Fibroblast of skin of back (primary cell): ENCODE data around the gene TBC1D8.

Source experiments
- DNase-seq: peaks from one replicate; pipeline ENCODE4 v3.0.0-alpha.2; 2013

Gene TBC1D8

DNA sequence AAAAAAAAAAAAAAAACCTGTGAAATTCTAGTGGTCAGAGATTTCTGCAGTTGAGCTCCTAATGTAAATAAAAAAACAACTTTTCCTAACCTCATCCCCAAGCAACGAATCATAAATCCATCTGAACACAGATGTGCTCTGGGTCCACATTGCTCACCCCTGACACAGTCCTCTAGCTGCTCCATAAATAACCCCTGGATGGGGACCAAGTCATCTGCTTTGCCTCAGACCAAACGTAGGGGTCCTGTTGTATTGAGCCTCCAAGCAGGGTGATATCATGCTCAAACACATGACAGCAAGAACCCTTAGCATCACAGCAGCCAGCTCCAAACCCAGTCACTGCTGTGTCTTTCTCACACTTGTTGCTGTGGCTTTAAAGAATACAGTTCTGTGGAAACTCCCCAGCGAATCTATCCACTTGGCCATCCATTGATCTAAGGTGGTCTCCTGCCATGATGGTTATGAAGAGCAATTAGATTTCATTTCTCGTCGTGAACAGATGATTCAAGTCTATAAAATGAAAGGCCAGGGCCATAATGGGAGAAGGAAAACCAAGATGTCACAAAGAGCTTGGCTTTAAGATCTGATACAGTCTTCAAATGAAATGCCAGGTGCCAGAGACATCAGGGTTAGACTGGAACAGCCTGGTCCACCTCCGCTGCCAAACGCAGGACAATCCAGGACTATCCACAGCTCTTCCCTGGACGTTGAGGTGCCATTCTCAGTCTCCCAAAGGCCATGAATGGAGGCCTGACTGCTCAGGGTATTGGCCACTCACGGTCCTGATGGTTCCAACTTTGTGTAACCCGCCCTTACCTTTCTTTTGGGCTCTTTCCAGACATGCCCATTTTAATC lies 39.0 kb downstream of the TBC1D8 start:
- DNase-seq = peak; percentile 43

GRCh38 chr2:101111262-101111838 lies 39.8 kb downstream of the TBC1D8 start:
- DNase-seq = no peak

GRCh38 chr2:101109451-101110118 lies 41.6 kb downstream of the TBC1D8 start:
- DNase-seq = peak; percentile 22

DNA sequence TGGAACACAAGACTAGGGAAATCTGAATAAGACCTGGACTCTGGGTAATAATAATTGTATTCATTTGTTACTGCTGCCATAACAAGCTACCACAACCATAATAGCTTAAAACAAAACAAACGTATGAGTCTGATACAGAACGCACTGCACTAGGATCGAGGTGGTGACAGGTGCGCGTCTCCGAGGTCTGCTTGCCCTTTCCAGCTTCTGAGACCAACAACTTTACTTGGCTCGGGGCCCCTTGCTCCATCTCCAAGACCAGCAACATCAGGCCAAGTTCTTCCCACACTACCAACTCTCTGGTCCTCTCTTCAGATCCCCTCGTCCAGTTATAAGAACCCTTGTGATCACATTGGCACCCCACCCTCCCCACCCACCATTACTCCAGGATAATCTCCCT lies 42.8 kb downstream of the TBC1D8 start:
- no peak for DNase-seq

GRCh38 chr2:101107241-101107640 lies 43.9 kb downstream of the TBC1D8 start:
- no peak for DNase-seq

GRCh38 chr2:101106453-101107181 lies 44.6 kb downstream of the TBC1D8 start:
- DNase-seq = no peak

DNA sequence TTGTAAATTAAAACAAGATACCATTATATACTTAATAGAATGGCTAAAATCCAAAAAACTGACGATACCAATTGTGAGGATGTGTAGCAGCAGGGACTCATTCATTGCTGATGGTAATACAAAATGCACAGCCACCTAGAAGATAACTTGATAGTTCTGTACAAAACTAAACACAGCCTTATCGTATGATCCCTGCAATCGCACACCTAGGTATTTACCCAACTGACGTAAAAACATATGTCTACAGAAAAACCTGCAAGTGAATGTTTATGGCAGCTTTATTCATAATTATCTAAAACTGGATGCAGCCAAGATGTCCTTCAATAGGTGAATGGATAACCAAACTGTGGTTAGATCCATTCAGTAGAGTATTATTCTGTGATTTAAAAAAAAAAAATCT lies 45.5 kb downstream of the TBC1D8 start:
- no peak for DNase-seq

GRCh38 chr2:101097638-101098037 lies 53.5 kb downstream of the TBC1D8 start:
- DNase-seq = no peak

DNA sequence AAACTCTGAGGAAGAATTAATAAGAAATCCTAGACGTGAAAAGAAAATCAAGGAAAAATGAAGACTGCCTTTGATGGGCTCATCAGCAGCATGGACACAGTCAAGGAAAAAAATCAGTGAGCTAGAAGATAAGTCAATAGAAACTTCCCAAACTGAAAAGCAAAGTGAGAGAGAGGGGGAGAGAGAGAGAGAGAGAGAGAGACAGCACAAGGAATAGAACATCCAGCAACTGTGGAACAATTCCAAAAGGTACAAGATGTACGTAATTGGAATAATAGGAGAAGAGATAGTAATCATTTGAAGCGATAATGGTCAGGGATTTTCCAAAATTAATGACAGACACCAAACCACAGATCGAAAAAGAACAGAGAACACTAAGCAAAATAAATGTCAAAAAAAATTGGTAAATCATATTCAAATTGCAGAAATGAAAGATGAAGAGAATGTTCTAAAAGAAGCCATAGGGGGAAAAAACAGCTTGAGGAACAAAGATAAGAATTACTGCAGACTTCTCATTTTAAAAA lies 54.5 kb downstream of the TBC1D8 start:
- no peak for DNase-seq

DNA sequence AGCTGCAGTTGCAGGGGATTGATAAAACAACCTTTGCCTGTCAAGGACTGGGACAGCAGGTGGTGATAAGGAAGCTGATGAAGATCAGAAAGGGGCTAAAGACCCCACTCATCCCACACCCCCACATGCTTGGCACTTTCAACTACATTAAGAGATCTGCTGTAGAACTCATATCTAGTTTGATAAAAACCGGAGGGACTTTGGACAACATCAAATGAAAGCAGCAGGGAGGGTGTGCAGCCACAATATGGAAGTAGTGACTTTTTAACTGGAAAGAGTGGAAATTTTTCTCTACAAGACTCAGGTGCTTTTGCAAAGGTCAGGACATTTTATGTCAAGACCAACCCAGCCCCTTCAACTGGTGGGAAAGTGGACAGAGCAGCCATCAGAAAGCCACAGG lies 56.8 kb downstream of the TBC1D8 start:
- DNase-seq = no peak

DNA sequence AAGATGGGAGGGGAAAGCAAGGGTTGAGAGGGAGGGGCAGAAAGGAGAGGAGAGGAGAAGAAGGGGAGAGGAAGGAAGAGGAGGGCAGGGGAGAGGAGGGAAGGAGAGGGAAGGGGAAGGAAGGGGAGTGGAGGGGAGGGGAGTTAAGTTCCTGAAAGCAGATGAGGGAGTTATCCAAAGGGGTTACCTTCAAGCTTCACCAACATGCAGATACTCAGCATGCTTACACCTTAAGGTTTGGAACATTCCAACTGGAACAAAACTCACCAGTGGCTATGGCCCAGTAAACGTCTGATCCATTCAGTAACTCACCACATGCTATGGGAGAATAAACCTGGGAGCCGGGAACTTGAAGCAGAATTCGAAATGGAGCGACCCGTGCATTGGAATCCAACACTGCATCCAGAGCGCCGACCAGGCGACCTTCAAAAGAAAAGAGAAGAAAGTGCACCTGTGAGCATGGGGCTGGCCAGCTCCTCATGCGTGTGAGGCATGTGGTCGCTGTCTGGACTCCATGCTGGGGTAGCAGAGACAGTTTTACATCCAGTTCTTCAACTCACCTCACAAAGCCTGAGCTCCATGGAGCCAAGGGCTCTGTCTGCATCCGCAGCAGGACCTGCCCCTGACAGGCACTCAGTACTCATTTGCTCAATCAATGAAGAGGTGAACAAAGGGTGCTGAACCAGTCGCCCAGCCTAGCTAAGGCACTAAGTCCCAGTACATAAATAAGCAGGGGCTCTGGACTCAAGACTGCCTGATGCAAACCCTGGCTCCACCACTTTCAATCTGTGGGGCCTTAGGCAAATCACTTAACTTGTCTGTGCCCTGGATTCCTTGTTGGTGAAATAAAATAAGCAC lies 61.0 kb downstream of the TBC1D8 start:
- DNase-seq = no peak

GRCh38 chr2:101089419-101089818 lies 61.8 kb downstream of the TBC1D8 start:
- DNase-seq = no peak

GRCh38 chr2:101087638-101088037 lies 63.5 kb downstream of the TBC1D8 start:
- no peak for DNase-seq

DNA sequence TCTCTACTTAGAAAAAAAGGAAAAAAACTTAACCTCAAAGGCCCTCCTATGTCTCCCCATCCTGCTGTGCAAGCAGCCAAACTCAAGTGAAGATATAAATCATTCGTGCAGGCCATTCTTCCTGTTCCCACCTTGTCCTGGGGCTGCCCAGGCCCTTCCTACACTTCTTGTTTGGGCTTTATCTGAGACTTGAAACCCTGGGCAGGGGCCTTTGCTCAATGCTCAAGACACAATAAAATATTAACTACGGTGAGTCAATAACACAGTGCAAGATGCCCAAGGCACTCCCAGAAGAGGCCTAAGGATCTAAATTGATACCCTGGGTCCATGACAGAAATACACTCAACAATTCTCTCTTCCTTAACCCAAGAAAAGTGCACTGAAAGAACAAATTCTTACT lies 67.6 kb downstream of the TBC1D8 start:
- DNase-seq = no peak

DNA sequence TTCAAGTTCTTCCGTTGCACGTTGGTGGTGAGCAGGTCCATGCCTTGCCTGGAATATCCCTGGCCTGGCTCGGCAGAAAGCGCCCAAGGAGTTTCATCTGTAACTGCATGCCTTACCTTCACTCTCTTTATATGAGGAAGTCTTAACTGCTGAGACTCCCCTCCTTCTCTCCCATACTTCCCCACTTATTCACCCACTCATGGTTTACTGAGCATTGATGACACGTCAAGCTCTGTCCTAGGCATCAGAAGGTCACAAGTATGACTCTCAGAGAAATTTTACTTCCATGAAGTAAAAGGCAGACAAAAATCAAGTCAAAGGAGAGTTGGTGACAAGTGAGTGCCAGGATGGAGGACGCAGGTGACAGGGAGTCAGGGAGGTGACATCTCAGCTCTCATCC lies 68.2 kb downstream of the TBC1D8 start:
- no peak for DNase-seq

- no peak for DNase-seq
Observed at GRCh38 chr2:101081375-101081907, 69.7 kb downstream of the TBC1D8 start.

DNA sequence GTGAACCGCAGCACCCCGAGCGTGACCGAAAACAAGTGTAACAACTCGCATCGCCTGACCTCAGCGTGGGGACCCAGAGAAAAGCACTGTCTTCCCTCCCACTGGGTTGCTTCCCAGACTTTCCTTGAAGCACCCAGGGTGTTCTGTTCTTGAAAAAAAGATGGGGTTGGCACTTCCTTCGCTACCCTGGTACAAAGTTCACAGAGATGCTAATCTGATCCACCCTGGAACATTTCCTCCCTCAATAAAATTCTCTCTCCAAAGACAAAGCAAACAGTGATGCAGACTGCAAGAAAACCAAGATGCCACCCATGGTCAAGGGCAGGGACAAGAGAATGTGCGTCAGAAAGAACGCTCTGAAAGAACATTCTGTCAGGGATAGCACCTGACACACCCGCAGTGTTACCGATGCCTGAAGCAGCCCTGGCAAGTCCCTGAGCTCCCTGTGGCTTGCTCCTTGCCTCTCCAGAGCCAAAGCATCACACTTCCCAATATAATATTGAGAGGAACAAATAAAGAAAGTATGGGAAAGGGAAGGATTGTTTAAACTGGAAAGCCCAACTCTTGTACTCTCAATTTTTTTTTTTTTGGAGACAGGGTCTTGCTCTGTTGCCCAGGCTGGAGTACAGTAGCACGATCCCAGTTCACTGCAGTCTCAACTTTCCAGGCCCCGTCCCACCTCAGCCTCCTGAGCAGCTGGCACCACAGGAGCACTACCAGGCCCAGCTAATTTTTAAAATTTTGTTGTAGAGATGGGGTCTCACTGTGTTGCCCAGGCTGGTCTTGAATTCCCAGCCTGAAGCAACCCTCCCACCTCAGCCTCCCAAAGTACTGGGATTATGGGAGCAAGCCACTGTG lies 70.7 kb downstream of the TBC1D8 start:
- no peak for DNase-seq

- DNase-seq = no peak
Observed at GRCh38 chr2:101076581-101076980, 74.6 kb downstream of the TBC1D8 start.

DNA sequence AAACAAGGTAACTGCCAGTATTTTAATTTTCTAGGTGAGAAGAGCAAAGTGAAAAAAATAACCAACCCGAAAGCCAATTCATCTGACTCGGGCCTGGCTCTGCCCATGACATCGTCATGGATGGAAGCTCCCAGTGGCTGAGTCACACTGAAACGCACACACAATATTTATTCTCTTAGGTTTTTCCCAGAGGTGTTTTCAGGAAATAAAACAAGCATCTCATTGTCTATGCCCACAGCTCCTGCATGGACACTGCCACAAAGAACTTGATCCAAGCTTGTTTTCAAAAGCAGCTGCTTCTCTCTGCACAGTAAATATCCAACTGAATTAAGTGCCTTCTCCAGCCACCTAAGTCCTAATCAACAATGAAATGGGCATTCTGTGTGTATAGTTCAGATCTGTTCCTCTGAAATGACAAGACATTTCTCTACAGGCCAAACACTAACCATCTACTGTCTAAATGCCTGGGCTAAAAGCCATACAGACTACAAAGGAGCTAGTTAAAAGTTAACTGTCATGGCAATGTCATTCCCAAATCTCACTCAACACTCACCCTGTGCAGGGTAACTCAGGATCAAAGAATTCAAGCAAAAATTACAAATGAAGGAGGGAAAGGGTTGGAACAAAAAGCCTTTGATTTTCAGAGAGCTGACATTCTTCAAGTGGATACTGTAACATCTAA lies 86.2 kb downstream of the TBC1D8 start:
- peak; percentile 63 for DNase-seq

GRCh38 chr2:101064505-101064867 lies 86.7 kb downstream of the TBC1D8 start:
- no peak for DNase-seq
